Measurements from ENCODE around the gene PRKAR2B.

PRKAR2B gene

GRCh38 chr7:107043491-107043890 lies 1.0 kb upstream of the PRKAR2B start:
- H3K9me3 ChIP-seq (ENCODE audit: severe bottlenecking), result no peaks in the 10 kb centered on the region
- no peak for TF ChIP-seq CTCF (IDR thresholded peaks at IDR 0.05; ENCODE audit: poor library complexity, severe bottlenecking)
- H3K27ac ChIP-seq (ENCODE audit: poor library complexity, severe bottlenecking), result no peak overlapping the region
- no peaks in the 10 kb centered on the region for H3K36me3 ChIP-seq (ENCODE audit: low read depth)
- ATAC-seq (ENCODE audit: low read depth) (no peak), DNase-seq (ENCODE audit: low spot score) (no peak)
- H3K4me3 ChIP-seq (ENCODE audit: severe bottlenecking), result no peak overlapping the region
- H3K27me3 ChIP-seq (ENCODE audit: insufficient read depth, poor library complexity, severe bottlenecking), result peaks cover 44% of the 10 kb centered on the region
- no peaks in the 10 kb centered on the region for H3K4me1 ChIP-seq (ENCODE audit: insufficient read depth, poor library complexity, severe bottlenecking)

- no peak for TF ChIP-seq CTCF (IDR thresholded peaks at IDR 0.05; ENCODE audit: poor library complexity, severe bottlenecking)
- no peaks in the 10 kb centered on the region for H3K9me3 ChIP-seq (ENCODE audit: severe bottlenecking)
- no peaks in the 10 kb centered on the region for H3K36me3 ChIP-seq (ENCODE audit: low read depth)
- DNase-seq (ENCODE audit: low spot score), result no peak
- H3K27me3 ChIP-seq (ENCODE audit: insufficient read depth, poor library complexity, severe bottlenecking), result peaks cover 48% of the 10 kb centered on the region
- no peak overlapping the region for H3K27ac ChIP-seq (ENCODE audit: poor library complexity, severe bottlenecking)
- ATAC-seq (ENCODE audit: low read depth), result no peak
- no peaks in the 10 kb centered on the region for H3K4me1 ChIP-seq (ENCODE audit: insufficient read depth, poor library complexity, severe bottlenecking)
- peak overlapping the region; percentile 38 for H3K4me3 ChIP-seq (ENCODE audit: severe bottlenecking)
Observed at GRCh38 chr7:107043921-107044346, 571 bp upstream of the PRKAR2B start.

- no peaks in the 10 kb centered on the region for H3K9me3 ChIP-seq (ENCODE audit: severe bottlenecking)
- H3K4me3 ChIP-seq (ENCODE audit: severe bottlenecking), result peak overlapping the region; percentile 38
- TF ChIP-seq CTCF (IDR thresholded peaks at IDR 0.05; ENCODE audit: poor library complexity, severe bottlenecking), result no peak
- H3K4me1 ChIP-seq (ENCODE audit: insufficient read depth, poor library complexity, severe bottlenecking), result no peaks in the 10 kb centered on the region
- no peak for ATAC-seq (ENCODE audit: low read depth)
- H3K27ac ChIP-seq (ENCODE audit: poor library complexity, severe bottlenecking), result no peak overlapping the region
- H3K27me3 ChIP-seq (ENCODE audit: insufficient read depth, poor library complexity, severe bottlenecking), result peaks cover 56% of the 10 kb centered on the region
- DNase-seq (ENCODE audit: low spot score), result no peak
- H3K36me3 ChIP-seq (ENCODE audit: low read depth), result no peaks in the 10 kb centered on the region
Observed at GRCh38 chr7:107045195-107045960, 873 bp downstream of the PRKAR2B start.

DNA sequence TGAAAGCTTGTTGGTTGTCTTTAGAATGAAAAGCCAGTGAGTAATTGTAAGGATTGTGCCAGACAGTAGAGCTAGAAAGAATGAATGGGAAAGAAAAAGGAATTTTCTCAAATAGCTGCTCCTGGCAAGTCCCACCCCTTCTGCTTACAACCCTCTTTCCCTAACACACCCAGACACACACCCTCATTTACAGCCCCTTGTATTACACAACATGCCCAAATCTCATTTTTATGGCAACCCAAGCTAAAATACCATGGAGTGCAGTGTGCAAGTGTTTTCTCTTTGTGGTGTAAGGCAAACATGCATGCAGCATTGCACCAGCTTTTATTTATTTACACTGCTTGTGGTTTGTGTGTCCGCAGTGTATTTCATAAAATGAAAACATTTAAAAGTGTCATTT lies 1.5 kb downstream of the PRKAR2B start:
- Histone ChIP-seq H3K27me3 (ENCODE audit: insufficient read depth, poor library complexity, severe bottlenecking) (peaks cover 56% of the 10 kb centered on the region), H3K36me3 (ENCODE audit: low read depth) (no peaks in the 10 kb centered on the region), H3K27ac (ENCODE audit: poor library complexity, severe bottlenecking) (no peak overlapping the region), H3K4me1 (ENCODE audit: insufficient read depth, poor library complexity, severe bottlenecking) (no peaks in the 10 kb centered on the region), H3K9me3 (ENCODE audit: severe bottlenecking) (no peaks in the 10 kb centered on the region), H3K4me3 (ENCODE audit: severe bottlenecking) (no peak overlapping the region)
- no peak for ATAC-seq (ENCODE audit: low read depth)
- no peak for DNase-seq (ENCODE audit: low spot score)
- no peak for TF ChIP-seq CTCF (IDR thresholded peaks at IDR 0.05; ENCODE audit: poor library complexity, severe bottlenecking)

Data from RWPE2 (cell line).